Testis (tissue), 3 donors: ENCODE results near the gene DACH1. TPM values are rescaled to one million over a fixed set of nuclear protein-coding genes. Genes with fewer than 3 reads are reported as not detected.

ENCODE experiments used
- DNase-seq: peaks from one replicate; pipeline ENCODE4 v3.0.0-alpha.2; 2019
- H3K27ac ChIP-seq, 2 donors: fragments of 200-600 bp; sonication (generic); one replicate each; pipeline ENCODE4 v1.5.1; 2019
- H3K27me3 ChIP-seq: fragments of 200-600 bp; sonication (generic); one replicate; pipeline ENCODE4 v1.5.1; 2019
- H3K36me3 ChIP-seq: fragments of 200-600 bp; sonication (generic); one replicate; pipeline ENCODE4 v1.5.1; 2017; ENCODE audit warnings: low read depth; ENCODE audit errors: missing control alignments
- H3K4me1 ChIP-seq: fragments of 200-600 bp; sonication (generic); one replicate; pipeline ENCODE4 v1.5.1; 2019
- H3K4me3 ChIP-seq, 2 donors: fragments of 200-600 bp; sonication (generic); one replicate each; pipeline ENCODE4 v1.5.1; 2017 to 2019
- H3K9me3 ChIP-seq: fragments of 200-600 bp; sonication (generic); one replicate; pipeline ENCODE4 v1.5.1; 2017
- POLR2A ChIP-seq: fragments of 450-650 bp; IDR thresholded peaks from one replicate; pipeline ENCODE4 v1.6.1; 2017; ENCODE audit warnings: antibody characterized with exemption, mild to moderate bottlenecking, moderate library complexity
- WGBS, 2 donors: methylation state at CpG; one replicate each; pipeline ENCODE4 v1.1.5; 2018; 5-methylcytosine and 5-hydroxymethylcytosine counted together
- intact Hi-C: fragments of 100-400 bp; cut with DNase I; formaldehyde crosslinking; loops from one replicate; pipeline ENCODE4 v1.15.1; 2023; ENCODE audit warnings: low total_unique reads
- polyA plus RNA-seq: library from polyadenylated mRNA; stranded (reverse); fragments of 350-450 nt; fragmentation: Illumina TruSeq; extraction: RNeasy Lipid Tissue Mini Kit (QIAGEN cat#74804); gene quantifications from one replicate; pipeline ENCODE4 v1.2.3, GENCODE V29; 2014; ENCODE audit warnings: low read depth, low replicate concordance; ENCODE audit not compliant: insufficient read depth
- total RNA-seq, 2 donors: library from RNA; depleted of rRNA; stranded (reverse); fragments of >200 nt; gene quantifications; one replicate each; pipeline ENCODE4 v1.2.3, GENCODE V29; 2016
- TF ChIP-seq, protein P1 (sequence below), 3 experiments: fragments of 450-650 bp in 2 of 3; fragments of 200-600 bp in 1 of 3; sonication (generic) in 1 of 3; IDR thresholded peaks; one replicate each; pipeline ENCODE4 v1.5.1; 2016 to 2019; ENCODE audit warnings: antibody characterized with exemption in 3 of 3, mild to moderate bottlenecking in 2 of 3, moderate library complexity in 1 of 3

DACH1 gene
- total and polyA plus RNA-seq, 3 donors from 2014 or later, result 4.7 to 11.1 (median 5.4) TPM

DNA sequence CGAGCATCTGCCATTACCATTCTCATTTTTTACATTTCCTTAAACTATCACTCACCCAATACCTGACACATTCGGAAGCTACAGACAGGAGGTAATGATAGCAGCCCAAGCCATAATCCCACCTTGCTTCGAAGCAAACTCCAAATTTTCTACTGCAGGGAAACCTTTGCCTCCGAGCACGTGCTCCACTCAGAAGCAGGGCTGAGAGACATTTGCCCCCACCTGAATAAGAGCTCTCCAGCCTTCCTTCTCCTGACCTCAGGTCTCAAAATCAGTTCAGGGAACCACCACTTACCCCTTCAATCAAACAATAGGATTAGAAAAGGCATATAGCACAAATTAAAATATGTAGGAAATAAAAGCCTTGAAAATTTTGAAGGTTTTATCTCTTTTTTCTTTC is 2.3 kb upstream of the DACH1 start:
- no peak for DNase-seq
- H3K27me3 ChIP-seq, result no peaks in the 10 kb centered on the region
- intact Hi-C loops, result no loop called here
- H3K36me3 ChIP-seq, result no peaks in the 10 kb centered on the region
- H3K9me3 ChIP-seq, result no peaks in the 10 kb centered on the region
- TF ChIP-seq, protein P1, sequence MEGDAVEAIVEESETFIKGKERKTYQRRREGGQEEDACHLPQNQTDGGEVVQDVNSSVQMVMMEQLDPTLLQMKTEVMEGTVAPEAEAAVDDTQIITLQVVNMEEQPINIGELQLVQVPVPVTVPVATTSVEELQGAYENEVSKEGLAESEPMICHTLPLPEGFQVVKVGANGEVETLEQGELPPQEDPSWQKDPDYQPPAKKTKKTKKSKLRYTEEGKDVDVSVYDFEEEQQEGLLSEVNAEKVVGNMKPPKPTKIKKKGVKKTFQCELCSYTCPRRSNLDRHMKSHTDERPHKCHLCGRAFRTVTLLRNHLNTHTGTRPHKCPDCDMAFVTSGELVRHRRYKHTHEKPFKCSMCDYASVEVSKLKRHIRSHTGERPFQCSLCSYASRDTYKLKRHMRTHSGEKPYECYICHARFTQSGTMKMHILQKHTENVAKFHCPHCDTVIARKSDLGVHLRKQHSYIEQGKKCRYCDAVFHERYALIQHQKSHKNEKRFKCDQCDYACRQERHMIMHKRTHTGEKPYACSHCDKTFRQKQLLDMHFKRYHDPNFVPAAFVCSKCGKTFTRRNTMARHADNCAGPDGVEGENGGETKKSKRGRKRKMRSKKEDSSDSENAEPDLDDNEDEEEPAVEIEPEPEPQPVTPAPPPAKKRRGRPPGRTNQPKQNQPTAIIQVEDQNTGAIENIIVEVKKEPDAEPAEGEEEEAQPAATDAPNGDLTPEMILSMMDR (IDR thresholded peaks at IDR 0.05), result no peak
- no peak for TF ChIP-seq POLR2A
- H3K4me3 ChIP-seq, result no peak overlapping the region
- H3K4me1 ChIP-seq, result no peaks in the 10 kb centered on the region
- no peak overlapping the region for H3K27ac ChIP-seq
- 75 to 87% methylated on average over 5 of the region's 5 CpGs for WGBS, 2 donors

DNA sequence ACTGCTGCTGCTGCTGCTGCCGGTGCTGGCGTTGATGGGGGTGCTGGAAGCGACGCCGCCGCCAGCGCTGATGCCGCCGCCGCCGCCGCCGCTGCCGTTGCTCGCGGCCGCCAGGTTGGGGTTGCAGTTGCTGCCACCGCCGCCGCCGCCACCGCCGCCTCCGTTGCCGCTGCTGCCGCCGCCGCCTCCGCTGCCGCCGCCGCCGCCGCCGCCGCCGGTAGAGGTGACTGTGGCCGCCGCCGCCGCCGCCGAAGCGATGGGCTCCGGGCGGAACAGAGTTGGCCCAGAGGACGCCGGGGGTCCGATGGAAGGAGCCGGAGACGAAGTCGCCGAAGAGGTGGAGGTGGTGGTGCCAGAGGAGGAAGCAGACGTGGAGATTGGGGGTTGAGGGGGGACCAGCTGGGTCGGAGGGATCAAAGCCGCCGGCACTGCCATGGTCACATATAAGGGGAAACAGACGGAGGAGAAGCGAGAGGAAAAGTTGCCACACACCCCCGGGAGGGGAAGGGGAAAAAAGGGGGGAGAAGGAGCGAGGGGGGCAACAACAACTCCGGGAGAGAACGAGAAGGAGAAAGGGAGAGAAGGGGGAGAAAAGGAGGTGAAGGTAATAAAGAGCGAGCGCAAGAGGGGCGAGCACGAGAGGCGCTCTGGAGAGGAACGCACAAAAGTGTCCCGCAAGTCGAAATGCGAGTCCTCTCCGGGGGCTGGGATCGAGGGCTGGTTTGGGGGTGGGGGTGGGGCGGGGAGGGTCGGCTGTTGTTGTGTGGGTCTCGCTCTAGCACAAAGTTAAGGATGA is 471 bp downstream of the DACH1 start:
- Histone ChIP-seq H3K9me3 (no peaks in the 10 kb centered on the region), H3K4me3 (peak overlapping the region; percentile 54 to 61), H3K36me3 (no peaks in the 10 kb centered on the region), H3K4me1 (no peaks in the 10 kb centered on the region), H3K27me3 (no peaks in the 10 kb centered on the region), H3K27ac (peak overlapping the region in 1 of 2 donors; percentile 11)
- TF ChIP-seq POLR2A, result no peak
- TF ChIP-seq, protein P1 (IDR thresholded peaks at IDR 0.05), result no peak
- 0% methylated on average over 38 to 74 of the region's 77 CpGs for WGBS, 2 donors
- DNase-seq, result no peak
- intact Hi-C loops, result no loop called here

DNA sequence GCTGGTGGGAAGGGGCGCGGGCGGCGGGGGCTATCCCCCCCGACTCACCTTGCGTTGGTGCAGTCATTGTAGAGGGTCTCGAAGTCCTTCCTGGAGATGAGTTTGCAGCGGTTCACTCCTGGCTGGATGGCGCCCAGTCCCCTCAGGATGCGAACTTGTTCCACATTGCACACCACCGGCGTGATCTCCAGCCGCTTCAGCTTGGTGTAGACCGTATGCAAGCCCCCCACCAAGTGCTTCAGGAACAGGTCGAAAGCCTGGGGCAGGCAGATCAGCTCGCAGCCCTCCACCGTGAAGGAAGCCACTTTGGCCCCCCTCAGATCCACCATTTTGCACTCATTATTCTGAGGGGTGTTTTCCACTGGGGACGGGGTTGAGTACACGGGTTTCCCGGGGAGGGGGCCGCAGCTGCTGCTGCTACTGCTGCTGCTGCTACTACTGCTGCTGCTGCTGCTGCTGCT is 1.1 kb downstream of the DACH1 start:
- H3K4me1 ChIP-seq, result no peaks in the 10 kb centered on the region
- peak overlapping the region in 1 of 2 donors; percentile 56 for H3K27ac ChIP-seq
- TF ChIP-seq POLR2A, result no peak
- TF ChIP-seq, protein P1 (IDR thresholded peaks at IDR 0.05), result no peak
- DNase-seq, result no peak
- H3K36me3 ChIP-seq, result no peaks in the 10 kb centered on the region
- H3K27me3 ChIP-seq, result no peaks in the 10 kb centered on the region
- 0% methylated on average over 1 to 21 of the region's 21 CpGs for WGBS, 2 donors
- no peaks in the 10 kb centered on the region for H3K9me3 ChIP-seq
- H3K4me3 ChIP-seq, result peak overlapping the region; percentile 54 to 61
- intact Hi-C loops, result no loop called here

DNA sequence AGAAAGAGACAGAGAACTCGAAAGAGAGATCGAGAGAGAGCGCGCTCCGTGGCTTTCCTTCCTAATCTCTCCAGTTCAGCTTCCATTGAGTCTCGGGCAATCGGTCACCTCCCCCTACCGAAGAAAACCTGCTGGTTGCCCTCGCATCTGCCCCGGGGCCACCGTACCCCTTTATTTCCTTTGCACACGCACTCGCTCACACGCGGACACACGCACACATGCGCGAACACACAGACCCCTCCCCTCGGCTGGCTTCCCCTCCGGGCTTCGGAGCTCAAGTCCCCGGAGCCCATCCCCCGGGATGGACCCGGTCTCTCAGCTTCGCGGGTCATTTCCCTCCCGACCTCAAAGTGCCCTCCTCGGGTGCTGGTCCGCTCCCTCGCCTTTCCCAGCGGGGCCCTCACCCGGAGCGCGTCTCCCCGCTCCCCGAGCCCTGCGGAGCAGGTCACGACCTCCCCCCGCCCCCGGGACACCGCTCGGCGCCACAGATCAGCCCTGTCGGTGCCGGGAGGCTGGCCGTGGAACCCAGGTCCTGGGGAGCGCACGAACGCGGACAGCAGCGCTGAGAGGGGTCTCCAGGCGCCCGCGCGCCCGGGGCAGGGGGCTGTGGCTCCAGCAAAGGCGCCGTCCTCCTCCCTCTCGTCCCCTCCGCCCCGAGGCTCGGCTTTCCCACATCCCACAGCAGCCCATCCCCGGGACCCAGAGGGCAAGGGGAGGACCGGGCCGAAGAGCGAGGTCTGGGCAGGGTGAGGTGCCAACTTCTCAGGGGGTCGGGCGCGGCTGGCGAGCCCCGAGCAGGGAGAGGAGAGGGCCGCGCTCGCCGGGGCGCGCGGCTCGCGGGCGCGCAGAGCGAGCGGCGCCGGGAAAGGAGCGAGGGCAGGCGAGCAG is 1.8 kb downstream of the DACH1 start:
- DNase-seq, result peak; percentile 22
- TF ChIP-seq, protein P1 (IDR thresholded peaks at IDR 0.05), result no peak
- no peak for TF ChIP-seq POLR2A
- Histone ChIP-seq H3K27me3 (no peaks in the 10 kb centered on the region), H3K9me3 (no peaks in the 10 kb centered on the region), H3K4me3 (peak overlapping the region; percentile 54 to 61), H3K36me3 (no peaks in the 10 kb centered on the region), H3K4me1 (no peaks in the 10 kb centered on the region), H3K27ac (peak overlapping the region in 1 of 2 donors; percentile 56)
- intact Hi-C loops, result no loop called here
- 1 to 2% methylated on average over 49 to 88 of the region's 88 CpGs for WGBS, 2 donors
